HEK293 (cell line): ENCODE data around the gene TUT4.

Experiments
- CTCF ChIA-PET: fragments of 350-600 bp; formaldehyde crosslinking; extraction: SDS; loops from one replicate; lab custom pipeline; 2021; ENCODE audit warnings: antibody characterized with exemption; lab: Yijun Ruan, JAX
- POLR2A ChIA-PET: fragments of 300-600 bp; formaldehyde crosslinking; extraction: SDS; loops from one replicate; lab custom pipeline; 2020; ENCODE audit warnings: antibody characterized with exemption, inconsistent platforms; lab: Yijun Ruan, JAX
- H3K27ac ChIP-seq: fragments of 200-500 bp; sonication (Bioruptor generic); 2 replicates; pipeline ENCODE4 v1.5.1; 2014; ENCODE audit warnings: low read depth, low read length, control low read depth, inconsistent platforms; ENCODE audit errors: extremely low read depth
- H3K36me3 ChIP-seq, 2 experiments: fragments of 200-500 bp in 1 of 2; sonication (Bioruptor generic) in 1 of 2; 1 replicate in 1 of 2; 2 replicates in 1 of 2; pipeline ENCODE4 v1.5.1; 2014 to 2017; ENCODE audit warnings: inconsistent platforms in 2 of 2, low read length in 2 of 2; ENCODE audit not compliant: control insufficient read depth in 2 of 2, insufficient read depth in 1 of 2
- H3K4me1 ChIP-seq: fragments of 200-500 bp; sonication (Bioruptor generic); 2 replicates; pipeline ENCODE4 v1.5.1; 2014; ENCODE audit warnings: mild to moderate bottlenecking, low read length, inconsistent platforms; ENCODE audit not compliant: control insufficient read depth, insufficient read depth
- H3K4me3 ChIP-seq: 2 replicates; pipeline ENCODE4 v1.5.1; 2011; ENCODE audit warnings: low read depth, mild to moderate bottlenecking, control low read depth, low read length, moderate library complexity
- H3K9me3 ChIP-seq: fragments of 200-500 bp; sonication (Bioruptor generic); 2 replicates; pipeline ENCODE4 v1.5.1; 2014; ENCODE audit warnings: low read depth, low read length, inconsistent platforms; ENCODE audit not compliant: control insufficient read depth, insufficient read depth
- GLIS1 ChIP-seq: fragments of 450-650 bp; formaldehyde crosslinking; IDR thresholded peaks from 2 replicates; pipeline ENCODE4 v1.5.1; 2016; ENCODE audit warnings: missing biosample characterization, missing genetic modification characterization
- MEIS1 ChIP-seq: sonication (generic); formaldehyde crosslinking; IDR thresholded peaks from 2 replicates; pipeline ENCODE4 v1.8.1; 2022; ENCODE audit warnings: missing genetic modification reagents, mild to moderate bottlenecking, borderline replicate concordance
- OSR2 ChIP-seq: fragments of 450-650 bp; formaldehyde crosslinking; IDR thresholded peaks from 2 replicates; pipeline ENCODE4 v1.5.1; 2016; ENCODE audit warnings: missing biosample characterization, missing genetic modification characterization
- RBAK ChIP-seq: fragments of 450-650 bp; formaldehyde crosslinking; IDR thresholded peaks from 2 replicates; pipeline ENCODE4 v1.5.1; 2016; ENCODE audit warnings: missing biosample characterization, missing genetic modification characterization
- SCRT2 ChIP-seq: fragments of 450-650 bp; formaldehyde crosslinking; IDR thresholded peaks from 2 replicates; pipeline ENCODE4 v1.5.1; 2016; ENCODE audit warnings: missing biosample characterization, missing genetic modification characterization
- SP2 ChIP-seq: fragments of 450-650 bp; formaldehyde crosslinking; IDR thresholded peaks from 2 replicates; pipeline ENCODE4 v1.5.1; 2016; ENCODE audit warnings: missing biosample characterization, missing genetic modification characterization
- SP7 ChIP-seq: fragments of 450-650 bp; formaldehyde crosslinking; IDR thresholded peaks from 2 replicates; pipeline ENCODE4 v1.5.1; 2016; ENCODE audit warnings: missing biosample characterization, missing genetic modification characterization
- ZBTB17 ChIP-seq: fragments of 450-650 bp; formaldehyde crosslinking; IDR thresholded peaks from 2 replicates; pipeline ENCODE4 v1.5.1; 2016; ENCODE audit warnings: missing biosample characterization, missing genetic modification characterization
- ZEB2 ChIP-seq: fragments of 450-650 bp; formaldehyde crosslinking; IDR thresholded peaks from 2 replicates; pipeline ENCODE4 v1.5.1; 2016; ENCODE audit warnings: missing biosample characterization, missing genetic modification characterization
- ZNF10 ChIP-seq: fragments of 450-650 bp; formaldehyde crosslinking; IDR thresholded peaks from 2 replicates; pipeline ENCODE4 v1.5.1; 2017; ENCODE audit warnings: missing biosample characterization, missing genetic modification characterization
- ZNF121 ChIP-seq: fragments of 450-650 bp; formaldehyde crosslinking; IDR thresholded peaks from 2 replicates; pipeline ENCODE4 v1.5.1; 2016; ENCODE audit warnings: missing biosample characterization, missing genetic modification characterization
- ZNF133 ChIP-seq: fragments of 450-650 bp; formaldehyde crosslinking; IDR thresholded peaks from 2 replicates; pipeline ENCODE4 v1.5.1; 2016; ENCODE audit warnings: missing biosample characterization, missing genetic modification characterization
- ZNF311 ChIP-seq: fragments of 450-650 bp; formaldehyde crosslinking; IDR thresholded peaks from 2 replicates; pipeline ENCODE4 v1.5.1; 2017; ENCODE audit warnings: missing biosample characterization, missing genetic modification characterization, borderline replicate concordance
- ZNF423 ChIP-seq: fragments of 450-650 bp; formaldehyde crosslinking; IDR thresholded peaks from 2 replicates; pipeline ENCODE4 v1.5.1; 2016; ENCODE audit warnings: missing biosample characterization, missing genetic modification characterization
- ZNF48 ChIP-seq: fragments of 450-650 bp; formaldehyde crosslinking; IDR thresholded peaks from 2 replicates; pipeline ENCODE4 v1.5.1; 2016; ENCODE audit warnings: missing biosample characterization, missing genetic modification characterization
- ZNF571 ChIP-seq: fragments of 450-650 bp; formaldehyde crosslinking; IDR thresholded peaks from 2 replicates; pipeline ENCODE4 v1.5.0; 2017; ENCODE audit warnings: missing biosample characterization, missing genetic modification characterization
- ZNF707 ChIP-seq: fragments of 450-650 bp; formaldehyde crosslinking; IDR thresholded peaks from 2 replicates; pipeline ENCODE4 v1.5.1; 2016; ENCODE audit warnings: missing biosample characterization, missing genetic modification characterization
- ZNF747 ChIP-seq: fragments of 450-650 bp; formaldehyde crosslinking; IDR thresholded peaks from 2 replicates; pipeline ENCODE4 v1.5.1; 2016; ENCODE audit warnings: missing biosample characterization, missing genetic modification characterization
- ZNF777 ChIP-seq: fragments of 450-650 bp; formaldehyde crosslinking; IDR thresholded peaks from 2 replicates; pipeline ENCODE4 v1.5.1; 2017; ENCODE audit warnings: missing biosample characterization, missing genetic modification characterization, borderline replicate concordance
- ZSCAN23 ChIP-seq: fragments of 450-650 bp; formaldehyde crosslinking; IDR thresholded peaks from 2 replicates; pipeline ENCODE4 v1.5.1; 2016; ENCODE audit warnings: missing biosample characterization, missing genetic modification characterization
- TF ChIP-seq, protein P1 (sequence below): sonication (generic); formaldehyde crosslinking; IDR thresholded peaks from 2 replicates; pipeline ENCODE4 v1.8.1; 2022; ENCODE audit warnings: mild to moderate bottlenecking, moderate library complexity, missing genetic modification reagents
- TF ChIP-seq, protein P2 (sequence below): fragments of 450-650 bp; formaldehyde crosslinking; IDR thresholded peaks from 2 replicates; pipeline ENCODE4 v1.5.1; 2016; ENCODE audit warnings: missing biosample characterization, missing genetic modification characterization
- TF ChIP-seq, protein P3 (sequence below): fragments of 450-650 bp; formaldehyde crosslinking; IDR thresholded peaks from 2 replicates; pipeline ENCODE4 v1.5.1; 2016; ENCODE audit warnings: missing biosample characterization, missing genetic modification characterization

TUT4 gene

DNA sequence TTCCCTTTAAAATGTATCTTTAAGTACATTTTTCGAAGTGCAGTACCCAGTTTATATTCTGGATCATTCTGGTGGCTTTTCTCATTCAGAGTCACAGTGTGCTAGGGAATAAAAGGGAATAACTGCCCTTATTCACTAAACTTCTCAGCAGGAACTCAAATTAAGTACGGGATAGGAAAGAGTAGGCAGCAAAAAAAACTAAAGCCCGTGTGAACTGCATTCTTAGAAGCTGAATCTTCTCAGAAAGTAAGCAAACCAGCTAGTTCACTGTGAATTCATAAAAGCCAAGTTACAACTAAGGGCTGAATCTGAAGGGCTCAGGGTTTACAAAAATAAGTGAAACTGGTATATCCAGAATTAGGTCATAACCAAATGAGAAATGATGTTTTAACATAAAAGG is 126.5 kb downstream of the TUT4 start:
- ChIA-PET POLR2A (interaction anchor here (1.3 kb wide), 1 partner anchor 13 kb away, joined by 3 read pairs; no protein-coding TSS in a partner anchor), CTCF (no interaction called here)
- Histone ChIP-seq H3K9me3 (no peaks in the 10 kb centered on the region), H3K27ac (no peak overlapping the region), H3K4me1 (no peaks in the 10 kb centered on the region), H3K4me3 (no peak overlapping the region), H3K36me3 (peaks cover 31 to 65% of the 10 kb centered on the region in 2 experiments)
- TF ChIP-seq GLIS1 (tag by site-specific recombination), result no peak
- TF ChIP-seq, protein P1, sequence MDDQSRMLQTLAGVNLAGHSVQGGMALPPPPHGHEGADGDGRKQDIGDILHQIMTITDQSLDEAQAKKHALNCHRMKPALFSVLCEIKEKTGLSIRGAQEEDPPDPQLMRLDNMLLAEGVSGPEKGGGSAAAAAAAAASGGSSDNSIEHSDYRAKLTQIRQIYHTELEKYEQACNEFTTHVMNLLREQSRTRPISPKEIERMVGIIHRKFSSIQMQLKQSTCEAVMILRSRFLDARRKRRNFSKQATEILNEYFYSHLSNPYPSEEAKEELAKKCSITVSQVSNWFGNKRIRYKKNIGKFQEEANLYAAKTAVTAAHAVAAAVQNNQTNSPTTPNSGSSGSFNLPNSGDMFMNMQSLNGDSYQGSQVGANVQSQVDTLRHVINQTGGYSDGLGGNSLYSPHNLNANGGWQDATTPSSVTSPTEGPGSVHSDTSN, result no peak
- TF ChIP-seq ZNF571 (tag by site-specific recombination), result no peak
- no peak for TF ChIP-seq SCRT2 (tag by site-specific recombination)
- TF ChIP-seq ZNF10 (tag by site-specific recombination), result no peak
- no peak for TF ChIP-seq OSR2 (tag by site-specific recombination)
- TF ChIP-seq, protein P2, sequence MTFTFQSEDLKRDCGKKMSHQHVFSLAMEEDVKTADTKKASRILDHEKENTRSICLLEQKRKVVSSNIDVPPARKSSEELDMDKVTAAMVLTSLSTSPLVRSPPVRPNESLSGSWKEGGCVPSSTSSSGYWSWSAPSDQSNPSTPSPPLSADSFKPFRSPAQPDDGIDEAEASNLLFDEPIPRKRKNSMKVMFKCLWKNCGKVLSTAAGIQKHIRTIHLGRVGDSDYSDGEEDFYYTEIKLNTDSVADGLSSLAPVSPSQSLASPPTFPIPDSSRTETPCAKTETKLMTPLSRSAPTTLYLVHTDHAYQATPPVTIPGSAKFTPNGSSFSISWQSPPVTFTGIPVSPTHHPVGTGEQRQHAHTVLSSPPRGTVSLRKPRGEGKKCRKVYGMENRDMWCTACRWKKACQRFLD (tag by site-specific recombination), result no peak
- TF ChIP-seq ZNF777 (tag by site-specific recombination), result no peak
- no peak for TF ChIP-seq ZNF423 (tag by site-specific recombination)
- no peak for TF ChIP-seq SP7 (tag by site-specific recombination)
- TF ChIP-seq ZEB2 (tag by site-specific recombination), result no peak
- TF ChIP-seq, protein P3, sequence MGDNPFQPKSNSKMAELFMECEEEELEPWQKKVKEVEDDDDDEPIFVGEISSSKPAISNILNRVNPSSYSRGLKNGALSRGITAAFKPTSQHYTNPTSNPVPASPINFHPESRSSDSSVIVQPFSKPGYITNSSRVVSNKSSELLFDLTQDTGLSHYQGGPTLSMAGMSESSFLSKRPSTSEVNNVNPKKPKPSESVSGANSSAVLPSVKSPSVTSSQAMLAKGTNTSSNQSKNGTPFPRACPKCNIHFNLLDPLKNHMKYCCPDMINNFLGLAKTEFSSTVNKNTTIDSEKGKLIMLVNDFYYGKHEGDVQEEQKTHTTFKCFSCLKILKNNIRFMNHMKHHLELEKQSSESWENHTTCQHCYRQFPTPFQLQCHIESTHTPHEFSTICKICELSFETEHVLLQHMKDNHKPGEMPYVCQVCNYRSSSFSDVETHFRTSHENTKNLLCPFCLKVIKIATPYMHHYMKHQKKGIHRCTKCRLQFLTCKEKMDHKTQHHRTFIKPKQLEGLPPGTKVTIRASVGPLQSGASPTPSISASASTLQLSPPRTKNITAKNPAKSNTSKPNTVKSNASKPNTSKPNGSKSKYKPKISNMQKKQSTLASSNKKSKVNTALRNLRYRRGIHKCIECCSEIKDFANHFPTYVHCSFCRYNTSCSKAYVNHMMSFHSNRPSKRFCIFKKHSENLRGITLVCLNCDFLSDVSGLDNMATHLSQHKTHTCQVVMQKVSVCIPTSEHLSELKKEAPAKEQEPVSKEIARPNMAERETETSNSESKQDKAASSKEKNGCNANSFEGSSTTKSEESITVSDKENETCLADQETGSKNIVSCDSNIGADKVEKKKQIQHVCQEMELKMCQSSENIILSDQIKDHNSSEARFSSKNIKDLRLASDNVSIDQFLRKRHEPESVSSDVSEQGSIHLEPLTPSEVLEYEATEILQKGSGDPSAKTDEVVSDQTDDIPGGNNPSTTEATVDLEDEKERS (tag by site-specific recombination), result no peak

DNA sequence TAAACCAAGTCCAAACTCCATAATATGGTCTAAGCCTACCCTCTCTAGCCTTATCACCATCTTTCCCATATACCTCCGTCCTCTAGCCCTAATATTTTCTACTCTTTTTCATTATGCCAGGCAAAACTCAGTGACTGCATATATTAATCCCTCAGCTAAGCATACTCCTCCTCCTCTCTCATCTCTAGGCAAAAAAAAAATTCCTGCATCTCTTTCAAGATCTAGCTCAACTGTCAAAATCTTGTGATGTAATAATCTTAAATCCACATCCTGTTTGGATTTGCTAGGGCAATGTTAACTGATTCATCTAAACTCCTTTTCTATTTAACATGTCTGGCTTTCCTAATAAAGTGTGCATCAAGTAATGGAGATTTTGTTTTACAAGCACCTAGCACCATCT is 128.1 kb downstream of the TUT4 start:
- CTCF ChIA-PET, result no interaction called here
- H3K4me1 ChIP-seq, result no peaks in the 10 kb centered on the region
- TF ChIP-seq ZNF747, result no peak
- TF ChIP-seq ZBTB17 (tag by site-specific recombination), result peak; percentile 35; the same call in 1 of the 2 replicates
- TF ChIP-seq ZNF311 (tag by site-specific recombination), result no peak
- TF ChIP-seq, all 188 proteins: peak for 1
- POLR2A ChIA-PET, result no interaction called here
- Histone ChIP-seq H3K9me3 (no peaks in the 10 kb centered on the region), H3K36me3 (peaks cover 26 to 65% of the 10 kb centered on the region in 2 experiments), H3K4me3 (no peak overlapping the region), H3K27ac (no peak overlapping the region)

DNA sequence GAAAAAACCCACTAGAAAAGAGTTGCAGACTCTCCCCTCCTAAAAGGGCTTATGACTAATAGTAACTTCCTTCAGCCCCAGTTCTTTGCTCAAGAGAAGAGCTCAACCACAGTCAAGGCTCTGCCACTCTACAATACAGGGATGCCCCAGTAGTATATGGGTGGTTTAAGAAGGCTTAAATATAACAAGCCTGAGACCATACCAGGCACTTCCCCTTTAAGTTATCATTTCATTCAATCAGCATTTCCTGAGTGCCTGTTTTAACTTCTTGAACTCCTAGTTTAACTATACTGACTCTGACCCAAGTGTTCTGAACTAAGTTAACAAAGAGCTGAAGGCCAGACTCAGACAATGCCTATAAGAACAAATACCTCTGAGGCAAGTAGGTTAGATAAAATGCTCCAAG is 128.7 kb downstream of the TUT4 start:
- no peaks in the 10 kb centered on the region for H3K9me3 ChIP-seq
- ChIA-PET POLR2A (no interaction called here), CTCF (interaction anchor here (0.7 kb wide), 1 partner anchor 395 kb away, joined by 3 read pairs; no protein-coding TSS in a partner anchor)
- H3K36me3 ChIP-seq, result peaks cover 26 to 70% of the 10 kb centered on the region in 2 experiments
- no peak overlapping the region for H3K4me3 ChIP-seq
- no peak overlapping the region for H3K27ac ChIP-seq
- H3K4me1 ChIP-seq, result no peaks in the 10 kb centered on the region
- TF ChIP-seq ZNF48 (no peak), ZNF707 (tag by site-specific recombination) (no peak), ZSCAN23 (tag by site-specific recombination) (no peak), ZNF133 (tag by site-specific recombination) (no peak), SP2 (tag by site-specific recombination) (no peak), ZNF121 (no peak), MEIS1 (CRISPR knock-in tag) (no peak), RBAK (no peak)
- TF ChIP-seq, all 188 proteins: peak for 0
